Peyer's patch (tissue), 4 donors: ENCODE data around the gene DENND2A.

Source experiments
- POLR2A ChIP-seq, 2 donors: fragments of 450-650 bp; IDR thresholded peaks; one replicate each; pipeline ENCODE4 v1.5.1; 2017; ENCODE audit warnings: antibody characterized with exemption in 2 of 2, mild to moderate bottlenecking in 2 of 2, moderate library complexity in 2 of 2
- TF ChIP-seq, protein P1 (sequence below), 6 experiments: fragments of 450-650 bp in 4 of 6; fragments of 200-600 bp in 2 of 6; sonication (generic) in 1 of 6; IDR thresholded peaks; one replicate each; pipeline ENCODE4 v1.5.1; 2017 to 2019; ENCODE audit warnings: antibody characterized with exemption in 6 of 6, mild to moderate bottlenecking in 3 of 6, moderate library complexity in 1 of 6

DNA sequence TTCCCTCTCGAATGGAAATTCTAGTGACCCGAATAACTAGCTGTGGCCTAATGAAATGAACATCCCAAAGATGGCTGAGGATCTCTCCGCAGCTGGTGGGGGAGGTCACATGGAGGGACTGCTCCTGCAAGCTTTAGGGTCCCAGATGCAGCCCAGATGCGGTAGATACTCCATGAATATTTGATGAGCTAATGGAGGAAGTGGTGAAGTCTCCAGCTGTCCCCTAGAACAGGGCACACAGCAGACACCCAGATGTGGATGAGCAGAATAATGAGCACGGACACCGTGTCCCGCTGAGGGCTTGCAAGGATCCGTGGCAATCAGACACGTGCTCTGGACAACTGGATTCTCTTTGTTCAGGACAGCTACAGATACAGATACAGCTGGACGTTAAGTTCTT is 59.2 kb downstream of the DENND2A start:
- TF ChIP-seq, protein P1, sequence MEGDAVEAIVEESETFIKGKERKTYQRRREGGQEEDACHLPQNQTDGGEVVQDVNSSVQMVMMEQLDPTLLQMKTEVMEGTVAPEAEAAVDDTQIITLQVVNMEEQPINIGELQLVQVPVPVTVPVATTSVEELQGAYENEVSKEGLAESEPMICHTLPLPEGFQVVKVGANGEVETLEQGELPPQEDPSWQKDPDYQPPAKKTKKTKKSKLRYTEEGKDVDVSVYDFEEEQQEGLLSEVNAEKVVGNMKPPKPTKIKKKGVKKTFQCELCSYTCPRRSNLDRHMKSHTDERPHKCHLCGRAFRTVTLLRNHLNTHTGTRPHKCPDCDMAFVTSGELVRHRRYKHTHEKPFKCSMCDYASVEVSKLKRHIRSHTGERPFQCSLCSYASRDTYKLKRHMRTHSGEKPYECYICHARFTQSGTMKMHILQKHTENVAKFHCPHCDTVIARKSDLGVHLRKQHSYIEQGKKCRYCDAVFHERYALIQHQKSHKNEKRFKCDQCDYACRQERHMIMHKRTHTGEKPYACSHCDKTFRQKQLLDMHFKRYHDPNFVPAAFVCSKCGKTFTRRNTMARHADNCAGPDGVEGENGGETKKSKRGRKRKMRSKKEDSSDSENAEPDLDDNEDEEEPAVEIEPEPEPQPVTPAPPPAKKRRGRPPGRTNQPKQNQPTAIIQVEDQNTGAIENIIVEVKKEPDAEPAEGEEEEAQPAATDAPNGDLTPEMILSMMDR (IDR thresholded peaks at IDR 0.05) = no peak
- no peak for TF ChIP-seq POLR2A (IDR thresholded peaks at IDR 0.05)
